GM18907 (cell line): ENCODE measurements around the gene DNAH6.

ENCODE experiments used
- ATAC-seq: cut with Tn5 transposase; IDR thresholded peaks from one replicate; pipeline ENCODE4 v1.9.1; 2021; ENCODE audit warnings: mild to moderate bottlenecking, moderate library complexity; ENCODE audit not compliant: unreplicated experiment

DNAH6 gene

GRCh38 chr2:84830758-84831500 lies 314.6 kb downstream of the DNAH6 start:
- ATAC-seq = no peak

- peak; percentile 94 for ATAC-seq
Measured at GRCh38 chr2:84832772-84833461, 316.6 kb downstream of the DNAH6 start.

- ATAC-seq = no peak
Measured at GRCh38 chr2:84833481-84834150, 317.3 kb downstream of the DNAH6 start.

GRCh38 chr2:84836215-84836614 lies 319.9 kb downstream of the DNAH6 start:
- ATAC-seq = no peak

- no peak for ATAC-seq
Measured at GRCh38 chr2:84838434-84839145, 322.3 kb downstream of the DNAH6 start.

GRCh38 chr2:84839851-84840250 lies 323.6 kb downstream of the DNAH6 start:
- no peak for ATAC-seq

- ATAC-seq = no peak
Measured at GRCh38 chr2:84840306-84840705, 324.0 kb downstream of the DNAH6 start.

GRCh38 chr2:84841577-84841976 lies 325.3 kb downstream of the DNAH6 start:
- no peak for ATAC-seq

GRCh38 chr2:84844141-84844540 lies 327.8 kb downstream of the DNAH6 start:
- ATAC-seq = no peak

- ATAC-seq = no peak
Measured at GRCh38 chr2:84846041-84846663, 329.9 kb downstream of the DNAH6 start.

- ATAC-seq = no peak
Measured at GRCh38 chr2:84846741-84847142, 330.4 kb downstream of the DNAH6 start.

- no peak for ATAC-seq
Measured at GRCh38 chr2:84847326-84848050, 331.2 kb downstream of the DNAH6 start.

GRCh38 chr2:84849271-84849952 lies 333.1 kb downstream of the DNAH6 start:
- no peak for ATAC-seq

GRCh38 chr2:84850471-84850870 lies 334.2 kb downstream of the DNAH6 start:
- ATAC-seq = no peak

- no peak for ATAC-seq
Measured at GRCh38 chr2:84851876-84852275, 335.6 kb downstream of the DNAH6 start.

- no peak for ATAC-seq
Measured at GRCh38 chr2:84854850-84855249, 338.6 kb downstream of the DNAH6 start.

GRCh38 chr2:84855731-84856130 lies 339.4 kb downstream of the DNAH6 start:
- no peak for ATAC-seq

GRCh38 chr2:84856787-84857186 lies 340.5 kb downstream of the DNAH6 start:
- no peak for ATAC-seq

- no peak for ATAC-seq
Measured at GRCh38 chr2:84857566-84857965, 341.3 kb downstream of the DNAH6 start.

- no peak for ATAC-seq
Measured at GRCh38 chr2:84858123-84858522, 341.8 kb downstream of the DNAH6 start.
